ENCODE results near the gene BACE2.

DNA sequence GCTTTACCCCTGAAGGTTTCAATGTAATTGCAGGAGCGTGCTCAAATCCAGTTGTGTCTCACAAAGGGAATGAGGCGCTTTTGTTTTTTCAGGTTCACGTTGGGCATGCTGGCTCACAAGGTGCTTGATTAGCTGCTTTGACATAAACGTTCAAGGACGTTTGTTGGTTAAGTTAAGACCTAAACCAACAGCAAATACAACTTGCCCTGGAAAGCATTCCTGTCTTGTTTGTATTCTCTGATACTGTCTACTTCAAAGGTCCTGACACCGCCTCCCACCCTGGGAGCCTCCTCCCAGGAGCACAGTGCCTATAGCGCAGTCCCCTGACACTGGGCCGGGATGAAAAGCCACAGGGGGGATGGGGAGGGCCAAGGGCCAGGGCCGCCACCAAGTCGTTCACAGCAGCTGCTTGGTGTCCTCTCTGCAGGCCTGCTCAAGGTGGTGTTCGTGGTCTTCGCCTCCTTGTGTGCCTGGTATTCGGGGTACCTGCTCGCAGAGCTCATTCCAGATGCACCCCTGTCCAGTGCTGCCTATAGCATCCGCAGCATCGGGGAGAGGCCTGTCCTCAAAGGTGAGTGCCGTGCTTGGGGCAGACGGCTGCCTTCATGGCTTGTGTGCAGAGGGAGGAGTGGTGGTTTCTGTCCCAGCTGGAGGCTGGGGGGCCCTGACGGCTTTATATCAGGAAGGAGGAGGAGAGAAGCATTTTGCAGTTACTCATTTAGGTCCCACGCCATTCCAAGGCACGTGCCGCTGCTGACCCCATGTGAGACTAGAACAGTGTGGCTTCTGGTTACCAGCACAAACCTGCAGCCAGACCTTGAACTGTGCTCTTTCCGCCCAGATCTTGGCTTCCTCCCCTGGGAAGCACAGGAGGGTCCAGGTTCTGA lies 154.8 kb downstream of the BACE2 start:
- TF ChIP-seq, protein P1, sequence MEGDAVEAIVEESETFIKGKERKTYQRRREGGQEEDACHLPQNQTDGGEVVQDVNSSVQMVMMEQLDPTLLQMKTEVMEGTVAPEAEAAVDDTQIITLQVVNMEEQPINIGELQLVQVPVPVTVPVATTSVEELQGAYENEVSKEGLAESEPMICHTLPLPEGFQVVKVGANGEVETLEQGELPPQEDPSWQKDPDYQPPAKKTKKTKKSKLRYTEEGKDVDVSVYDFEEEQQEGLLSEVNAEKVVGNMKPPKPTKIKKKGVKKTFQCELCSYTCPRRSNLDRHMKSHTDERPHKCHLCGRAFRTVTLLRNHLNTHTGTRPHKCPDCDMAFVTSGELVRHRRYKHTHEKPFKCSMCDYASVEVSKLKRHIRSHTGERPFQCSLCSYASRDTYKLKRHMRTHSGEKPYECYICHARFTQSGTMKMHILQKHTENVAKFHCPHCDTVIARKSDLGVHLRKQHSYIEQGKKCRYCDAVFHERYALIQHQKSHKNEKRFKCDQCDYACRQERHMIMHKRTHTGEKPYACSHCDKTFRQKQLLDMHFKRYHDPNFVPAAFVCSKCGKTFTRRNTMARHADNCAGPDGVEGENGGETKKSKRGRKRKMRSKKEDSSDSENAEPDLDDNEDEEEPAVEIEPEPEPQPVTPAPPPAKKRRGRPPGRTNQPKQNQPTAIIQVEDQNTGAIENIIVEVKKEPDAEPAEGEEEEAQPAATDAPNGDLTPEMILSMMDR (IDR thresholded peaks at IDR 0.05), result no peak
- TF ChIP-seq POLR2A (IDR thresholded peaks at IDR 0.05), result no peak

All from thyroid gland (tissue), 4 donors.